Keratinocyte (primary cell): ENCODE data around the gene STRN4.

Experiments used
- CTCF ChIP-seq, 3 experiments: IDR thresholded peaks in 1 of 3; conservative IDR thresholded peaks in 1 of 3; optimal IDR thresholded peaks in 1 of 3; 2 replicates in 2 of 3; 3 replicates in 1 of 3; pipeline versions ENCODE3 to v1.5.1; 2011; ENCODE audit warnings: low read length in 3 of 3, mild to moderate bottlenecking in 3 of 3, moderate library complexity in 2 of 3, control low read depth in 1 of 3, inconsistent platforms in 1 of 3; ENCODE audit not compliant: insufficient read depth in 2 of 3; ENCODE audit errors: extremely low read depth in 1 of 3
- EZH2 ChIP-seq: IDR thresholded peaks from one replicate; pipeline ENCODE4 v1.6.1; 2012; ENCODE audit warnings: inconsistent platforms, mild to moderate bottlenecking, low read length, moderate library complexity

DNA sequence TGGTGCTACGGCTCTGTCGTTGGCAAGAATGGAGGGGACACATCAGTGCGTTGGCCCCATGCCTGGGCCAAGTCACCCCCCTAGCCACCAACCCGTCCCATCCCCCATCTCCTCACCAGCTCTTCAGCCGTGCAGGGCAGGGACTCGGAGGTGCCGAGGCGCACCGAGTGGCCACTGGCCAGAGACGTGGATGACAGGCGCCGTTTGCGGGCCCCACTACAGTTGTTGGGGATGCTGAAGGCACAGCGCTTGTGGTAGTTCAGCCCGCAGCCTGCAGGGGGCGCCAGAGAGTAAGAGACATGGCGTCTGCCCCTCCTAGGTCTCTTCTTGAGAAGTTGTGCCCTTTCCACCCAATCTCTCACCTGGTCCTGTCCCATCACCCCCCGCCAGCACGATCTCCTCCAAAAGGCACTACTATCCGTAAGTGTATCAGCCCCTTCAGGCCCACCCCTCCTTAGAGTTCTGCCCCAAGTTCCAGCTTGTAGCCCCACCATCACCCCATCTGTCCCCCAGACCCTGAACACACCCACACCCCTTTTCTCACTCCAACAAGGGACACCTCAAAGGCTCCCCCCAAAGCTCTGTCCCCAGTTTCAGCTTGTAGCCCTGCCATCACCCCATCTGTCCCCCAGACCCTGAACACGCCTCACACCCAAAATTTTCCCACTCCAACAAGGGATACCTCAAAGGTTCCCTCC is 41.7 kb downstream of the STRN4 start:
- peak; percentile 84 to 96 (median 94) for TF ChIP-seq CTCF (optimal IDR thresholded peaks at IDR 0.05 in 1 of 3, IDR thresholded peaks at IDR 0.05 in 1 of 3, conservative IDR thresholded peaks at IDR 0.05 in 1 of 3; ENCODE audit: extremely low read depth in 1 of 3, insufficient read depth in 2 of 3, low read length in 3 of 3)
- no peak for TF ChIP-seq EZH2
